Eye (tissue), 1 donor: ENCODE data around the gene COL6A1.

Experiments
- DNase-seq: peaks from one replicate; pipeline ENCODE4 v3.0.0-alpha.2; 2015

Gene COL6A1

DNA sequence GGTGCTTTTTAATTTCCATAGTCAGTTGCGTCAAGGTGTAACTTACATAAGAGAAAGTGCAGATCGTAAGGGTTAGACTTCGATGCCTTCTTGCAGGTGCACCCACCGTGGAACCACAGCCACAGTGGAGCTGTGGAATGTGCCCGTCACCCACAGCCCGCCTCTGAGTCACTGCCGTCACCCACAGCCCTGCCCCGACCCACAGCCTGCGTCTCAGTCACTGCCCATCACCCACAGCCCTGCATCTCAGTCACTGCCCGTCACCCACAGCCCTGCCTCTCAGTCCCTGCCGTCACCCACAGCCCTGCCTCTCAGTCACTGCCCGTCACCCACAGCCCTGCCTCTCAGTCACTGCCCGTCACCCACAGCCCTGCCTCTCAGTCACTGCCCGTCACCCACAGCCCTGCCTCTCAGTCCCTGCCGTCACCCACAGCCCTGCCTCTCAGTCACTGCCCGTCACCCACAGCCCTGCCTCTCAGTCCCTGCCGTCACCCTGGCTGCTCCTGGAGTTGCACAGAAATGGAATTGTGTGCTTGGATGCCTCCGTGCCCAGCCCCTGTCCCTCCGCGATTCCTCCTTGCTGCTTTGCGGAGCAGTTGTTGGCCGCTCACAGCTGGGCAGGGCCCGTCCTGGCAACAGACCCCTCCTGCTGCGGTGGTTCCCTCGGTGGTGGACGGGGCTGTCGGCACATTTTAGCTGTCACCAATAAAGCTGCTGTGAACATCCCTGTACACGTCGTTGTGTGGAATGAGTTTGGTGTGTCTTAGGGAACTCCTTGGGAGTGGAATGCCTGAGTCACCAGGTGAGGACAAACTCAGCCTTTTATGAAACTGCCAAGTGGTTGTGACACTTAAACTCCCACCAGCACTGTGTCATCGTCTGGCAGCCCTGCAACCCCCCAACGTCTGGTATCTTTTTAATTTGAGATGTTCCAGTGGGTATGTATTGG, 71.4 kb downstream of the COL6A1 start:
- DNase-seq, result no peak

DNA sequence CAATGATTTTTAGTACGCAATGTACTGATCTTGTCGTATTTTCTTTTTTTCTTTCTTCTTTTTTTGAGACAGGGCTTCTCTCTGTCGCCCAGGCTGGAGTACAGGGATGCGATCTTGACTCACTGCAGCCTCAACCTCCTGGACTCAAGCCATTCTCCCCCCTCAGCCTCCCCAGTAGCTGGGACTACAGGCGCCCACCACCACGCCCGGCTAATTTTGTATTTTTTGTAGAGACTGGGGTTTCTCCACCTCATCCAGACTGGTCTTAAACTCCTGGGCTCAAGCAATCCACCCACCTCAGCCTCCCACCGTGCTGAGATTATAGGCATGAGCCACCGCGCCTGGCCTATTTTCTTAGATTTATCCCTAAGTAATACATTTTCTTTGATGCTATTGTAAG, 72.5 kb downstream of the COL6A1 start:
- DNase-seq, result no peak

DNA sequence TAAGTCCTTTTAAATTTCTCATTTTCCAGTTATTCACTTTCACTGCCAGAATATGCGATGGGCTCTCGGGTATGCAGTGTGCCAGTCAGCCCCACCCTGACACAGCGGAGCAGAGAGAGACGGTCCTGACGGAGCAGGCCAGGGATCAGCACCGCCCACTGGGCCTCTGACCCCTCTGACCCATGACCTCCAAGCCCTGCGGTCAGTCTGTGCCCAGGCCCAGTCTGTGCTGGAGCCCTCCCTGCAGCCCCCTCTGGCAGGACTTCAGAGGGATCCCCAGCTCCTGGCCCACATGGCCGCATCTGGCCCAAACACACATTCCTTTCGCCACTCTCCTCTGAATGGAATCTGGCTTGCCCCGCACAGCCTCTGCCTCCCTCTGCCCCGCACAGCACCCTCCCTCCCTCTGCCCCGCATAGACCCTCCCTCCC, 72.9 kb downstream of the COL6A1 start:
- DNase-seq, result no peak
